H9 (cell line): ENCODE measurements around the gene TPTE2. TPM values are rescaled to one million over a fixed set of nuclear protein-coding genes. Genes with fewer than 3 reads are reported as not detected.
"Not testable (repeated sequence)": the region's sequence is repeated elsewhere in the genome, so short reads cannot be mapped to it uniquely, and the experiment has no call there.

ENCODE experiments used
- DNase-seq: peaks from one replicate; pipeline ENCODE4 v3.0.0-alpha.2; 2017
- H2AFZ ChIP-seq: one replicate; pipeline ENCODE4 v1.6.1; 2013; ENCODE audit warnings: mild to moderate bottlenecking, low read length, control low read depth, moderate library complexity
- H2AK5ac ChIP-seq: 2 replicates; pipeline ENCODE4 v1.6.1; 2013; ENCODE audit warnings: low read length, control low read depth, mixed read lengths; ENCODE audit not compliant: insufficient read length
- H2BK120ac ChIP-seq: one replicate; pipeline ENCODE4 v1.6.1; 2013; ENCODE audit warnings: low read depth, mild to moderate bottlenecking, low read length, control low read depth, inconsistent platforms; ENCODE audit not compliant: poor library complexity, severe bottlenecking
- H2BK12ac ChIP-seq: 2 replicates; pipeline ENCODE4 v1.6.1; 2013; ENCODE audit warnings: low read length, control low read depth, mixed read lengths, low read depth; ENCODE audit not compliant: insufficient read length
- H2BK15ac ChIP-seq: 2 replicates; pipeline ENCODE4 v1.6.1; 2013; ENCODE audit warnings: low read depth, low read length, control low read depth
- H2BK20ac ChIP-seq: one replicate; pipeline ENCODE4 v1.6.1; 2013; ENCODE audit warnings: low read depth, mild to moderate bottlenecking, low read length, control low read depth, inconsistent platforms; ENCODE audit not compliant: poor library complexity, severe bottlenecking
- H2BK5ac ChIP-seq: 2 replicates; pipeline ENCODE4 v1.6.1; 2013; ENCODE audit warnings: low read length, control low read depth, mixed read lengths; ENCODE audit not compliant: insufficient read length
- H3K14ac ChIP-seq: 2 replicates; pipeline ENCODE4 v1.6.1; 2013; ENCODE audit warnings: low read length, control low read depth; ENCODE audit not compliant: insufficient read depth
- H3K18ac ChIP-seq: 2 replicates; pipeline ENCODE4 v1.6.1; 2013; ENCODE audit warnings: low read depth, mild to moderate bottlenecking, mixed read lengths, low read length, control low read depth; ENCODE audit not compliant: insufficient read length
- H3K23ac ChIP-seq: 2 replicates; pipeline ENCODE4 v1.6.1; 2013; ENCODE audit warnings: low read length, control low read depth, mixed read lengths, low read depth; ENCODE audit not compliant: insufficient read length
- H3K23me2 ChIP-seq: 2 replicates; pipeline ENCODE4 v1.6.1; 2013; ENCODE audit warnings: low read depth, mild to moderate bottlenecking, mixed read lengths, low read length, control low read depth; ENCODE audit not compliant: insufficient read length, poor library complexity, severe bottlenecking
- H3K27ac ChIP-seq: 2 replicates; pipeline ENCODE4 v1.5.1; 2013; ENCODE audit warnings: low read length, control low read depth, mixed read lengths, low read depth; ENCODE audit not compliant: insufficient read length
- H3K27me3 ChIP-seq: 2 replicates; pipeline ENCODE4 v1.6.1; 2013; ENCODE audit warnings: low read length, control low read depth, inconsistent platforms; ENCODE audit not compliant: insufficient read depth
- H3K4ac ChIP-seq: 2 replicates; pipeline ENCODE4 v1.6.1; 2013; ENCODE audit warnings: low read depth, mild to moderate bottlenecking, control low read depth, inconsistent platforms, low read length, moderate library complexity
- H3K4me1 ChIP-seq: 2 replicates; pipeline ENCODE4 v1.6.1; 2013; ENCODE audit warnings: low read length, control low read depth, inconsistent platforms; ENCODE audit not compliant: insufficient read depth
- H3K4me2 ChIP-seq: 2 replicates; pipeline ENCODE4 v1.6.1; 2013; ENCODE audit warnings: low read length, control low read depth, mixed read lengths; ENCODE audit not compliant: insufficient read length, insufficient read depth
- H3K56ac ChIP-seq: 2 replicates; pipeline ENCODE4 v1.6.1; 2013; ENCODE audit warnings: low read depth, mild to moderate bottlenecking, mixed read lengths, low read length, control low read depth; ENCODE audit not compliant: insufficient read length
- H3K79me1 ChIP-seq: 2 replicates; pipeline ENCODE4 v1.6.1; 2013; ENCODE audit warnings: low read depth, mild to moderate bottlenecking, moderate library complexity, low read length, control low read depth, inconsistent platforms; ENCODE audit not compliant: insufficient read depth, poor library complexity, severe bottlenecking
- H3K79me2 ChIP-seq: 2 replicates; pipeline ENCODE4 v1.6.1; 2013; ENCODE audit warnings: low read length, control low read depth, inconsistent platforms; ENCODE audit not compliant: insufficient read depth
- H3K9ac ChIP-seq: 2 replicates; pipeline ENCODE4 v1.6.1; 2013; ENCODE audit warnings: low read length, control low read depth, mixed read lengths; ENCODE audit not compliant: insufficient read length; ENCODE audit errors: extremely low read depth
- H3K9me3 ChIP-seq: one replicate; pipeline ENCODE4 v1.6.1; 2013; ENCODE audit warnings: low read depth, low read length, inconsistent platforms; ENCODE audit not compliant: control insufficient read depth
- H3T11ph ChIP-seq: one replicate; pipeline ENCODE4 v1.6.1; 2013; ENCODE audit warnings: mild to moderate bottlenecking, low read length, control low read depth, inconsistent platforms
- H4K20me1 ChIP-seq: one replicate; pipeline ENCODE4 v1.6.1; 2013; ENCODE audit not compliant: control insufficient read depth, insufficient read length, insufficient read depth
- H4K5ac ChIP-seq: 2 replicates; pipeline ENCODE4 v1.6.1; 2013; ENCODE audit warnings: low read depth, mild to moderate bottlenecking, mixed read lengths, low read length, control low read depth; ENCODE audit not compliant: insufficient read length
- H4K8ac ChIP-seq: replicated peaks from 2 replicates; pipeline ENCODE4 v1.6.1; 2013; ENCODE audit warnings: low read length, control low read depth, mixed read lengths, low read depth; ENCODE audit not compliant: insufficient read length
- H4K91ac ChIP-seq: 2 replicates; pipeline ENCODE4 v1.6.1; 2013; ENCODE audit warnings: low read depth, mild to moderate bottlenecking, moderate library complexity, mixed read lengths, low read length, control low read depth; ENCODE audit not compliant: insufficient read length
- H3K27ac Mint-ChIP-seq, 3 experiments: 2 replicates in 2 of 3; 3 replicates in 1 of 3; pipeline ENCODE4 v1.8.0; 2020 to 2021; ENCODE audit warnings: mixed read lengths in 3 of 3, mild to moderate bottlenecking in 1 of 3, moderate library complexity in 1 of 3
- H3K27me3 Mint-ChIP-seq: 2 replicates; pipeline ENCODE4 v1.8.0; 2021; ENCODE audit warnings: low read depth, mild to moderate bottlenecking, moderate library complexity, mixed read lengths
- H3K36me3 Mint-ChIP-seq, 3 experiments: 2 replicates in 2 of 3; 3 replicates in 1 of 3; pipeline ENCODE4 v1.8.0; 2020 to 2021; ENCODE audit warnings: low read depth in 3 of 3, mixed read lengths in 3 of 3; ENCODE audit not compliant: insufficient read depth in 1 of 3
- H3K4me1 Mint-ChIP-seq, 2 experiments: 2 replicates each; pipeline ENCODE4 v1.8.0; 2020; ENCODE audit warnings: mixed read lengths in 2 of 2
- H3K4me3 Mint-ChIP-seq, 2 experiments: 2 replicates in 1 of 2; 3 replicates in 1 of 2; pipeline ENCODE4 v1.8.0; 2020 to 2021; ENCODE audit warnings: mild to moderate bottlenecking in 2 of 2, mixed read lengths in 2 of 2, moderate library complexity in 1 of 2
- H3K9me3 Mint-ChIP-seq, 2 experiments: 2 replicates in 1 of 2; 3 replicates in 1 of 2; pipeline ENCODE4 v1.8.0; 2020; ENCODE audit warnings: mild to moderate bottlenecking in 2 of 2, mixed read lengths in 2 of 2, moderate library complexity in 1 of 2
- WGBS: extraction: QIAGEN DNeasy Blood & Tissue Kit; methylation state at CpG from one replicate; pipeline ENCODE4 v1.1.7; 2013; ENCODE audit warnings: missing lambda C conversion rate, low lambda C conversion rate, mixed read lengths; ENCODE audit not compliant: insufficient read length; ENCODE audit errors: extremely low coverage; 5-methylcytosine and 5-hydroxymethylcytosine counted together
- total RNA-seq: library from RNA; stranded (reverse); gene quantifications from 2 replicates; pipeline ENCODE4 v1.2.1, GENCODE V29; 2021
- TF ChIP-seq, protein P1 (sequence below): fragments of 200-600 bp; sonication (generic); conservative IDR thresholded peaks from 3 replicates; pipeline ENCODE4 v1.8.0; 2021; ENCODE audit warnings: antibody characterized with exemption, mild to moderate bottlenecking

The TPTE2 gene
- total RNA-seq, 1 experiment from 2014 or later = not detected

DNA sequence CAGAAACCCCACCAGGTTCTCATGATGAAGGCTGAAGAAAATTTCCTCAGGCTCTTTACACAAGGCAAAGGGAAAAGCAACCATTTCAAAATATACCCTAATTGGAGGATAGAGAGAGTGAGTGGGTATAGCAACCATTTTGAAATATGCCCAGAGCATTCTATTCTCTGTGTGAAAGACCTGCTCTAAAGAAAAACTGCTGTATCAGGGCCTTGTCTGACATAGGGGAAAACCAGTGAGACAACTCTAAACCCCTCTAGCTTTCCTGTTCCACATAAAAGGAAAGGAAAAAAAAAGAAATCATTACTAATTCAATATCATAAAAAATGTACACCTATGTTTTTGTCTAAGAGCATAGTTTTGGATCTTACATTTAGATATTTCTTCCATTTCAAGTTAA is 42.3 kb downstream of the TPTE2 start:
- Histone ChIP-seq H3K23me2 (no peaks in the 10 kb centered on the region), H3K23ac (no peak overlapping the region), H3K14ac (no peak overlapping the region), H3K9me3 (peaks cover 40% of the 10 kb centered on the region), H4K20me1 (no peaks in the 10 kb centered on the region), H3K4ac (no peak overlapping the region), H2AFZ (no peak overlapping the region), H3K4me1 (no peaks in the 10 kb centered on the region), H2BK5ac (no peak overlapping the region), H3K79me1 (no peaks in the 10 kb centered on the region), H3K56ac (no peak overlapping the region), H3K27ac (no peak overlapping the region), H2AK5ac (no peak overlapping the region), H3K9ac (no peak overlapping the region), H3T11ph (no peak overlapping the region), H4K8ac (no peak overlapping the region), H4K91ac (no peak overlapping the region), H2BK120ac (no peak overlapping the region), H2BK12ac (no peak overlapping the region), H2BK15ac (no peak overlapping the region), H2BK20ac (no peak overlapping the region), H3K79me2 (no peaks in the 10 kb centered on the region), H3K27me3 (no peaks in the 10 kb centered on the region), H3K4me2 (no peak overlapping the region), H4K5ac (no peak overlapping the region), H3K18ac (no peak overlapping the region)
- TF ChIP-seq, protein P1, sequence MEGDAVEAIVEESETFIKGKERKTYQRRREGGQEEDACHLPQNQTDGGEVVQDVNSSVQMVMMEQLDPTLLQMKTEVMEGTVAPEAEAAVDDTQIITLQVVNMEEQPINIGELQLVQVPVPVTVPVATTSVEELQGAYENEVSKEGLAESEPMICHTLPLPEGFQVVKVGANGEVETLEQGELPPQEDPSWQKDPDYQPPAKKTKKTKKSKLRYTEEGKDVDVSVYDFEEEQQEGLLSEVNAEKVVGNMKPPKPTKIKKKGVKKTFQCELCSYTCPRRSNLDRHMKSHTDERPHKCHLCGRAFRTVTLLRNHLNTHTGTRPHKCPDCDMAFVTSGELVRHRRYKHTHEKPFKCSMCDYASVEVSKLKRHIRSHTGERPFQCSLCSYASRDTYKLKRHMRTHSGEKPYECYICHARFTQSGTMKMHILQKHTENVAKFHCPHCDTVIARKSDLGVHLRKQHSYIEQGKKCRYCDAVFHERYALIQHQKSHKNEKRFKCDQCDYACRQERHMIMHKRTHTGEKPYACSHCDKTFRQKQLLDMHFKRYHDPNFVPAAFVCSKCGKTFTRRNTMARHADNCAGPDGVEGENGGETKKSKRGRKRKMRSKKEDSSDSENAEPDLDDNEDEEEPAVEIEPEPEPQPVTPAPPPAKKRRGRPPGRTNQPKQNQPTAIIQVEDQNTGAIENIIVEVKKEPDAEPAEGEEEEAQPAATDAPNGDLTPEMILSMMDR = no peak
- DNase-seq = no peak
- no peak overlapping the region for H3K27ac Mint-ChIP-seq
- H3K9me3 Mint-ChIP-seq = peaks cover 82 to 85% of the 10 kb centered on the region in 2 experiments
- H3K4me3 Mint-ChIP-seq = no peak overlapping the region
- H3K36me3 Mint-ChIP-seq = peaks cover 3 to 8% (median 4%) of the 10 kb centered on the region in 3 experiments; a peak in 5 of 7 replicates
- H3K27me3 Mint-ChIP-seq = no peaks in the 10 kb centered on the region
- no peaks in the 10 kb centered on the region for H3K4me1 Mint-ChIP-seq

DNA sequence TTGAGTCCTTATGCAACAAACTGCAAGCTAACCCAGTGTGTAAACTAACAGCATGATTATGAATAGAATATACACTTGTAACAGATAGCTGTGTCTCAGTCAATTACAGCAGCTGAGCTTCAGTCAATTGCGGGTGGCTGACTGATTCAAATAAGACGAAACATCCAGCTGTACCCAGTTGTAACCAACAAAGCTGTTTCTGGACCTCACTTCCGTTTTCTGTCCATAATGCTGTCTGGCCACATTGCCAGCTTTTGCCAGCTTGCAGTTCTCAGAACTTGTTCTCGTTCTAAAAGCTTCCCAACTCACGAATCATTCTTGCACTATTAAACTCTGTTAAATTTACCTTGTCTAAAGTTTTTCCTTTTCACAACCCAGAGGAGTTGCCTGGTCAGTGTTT is 53.7 kb downstream of the TPTE2 start:
- H3K27ac ChIP-seq, H2BK5ac ChIP-seq, H3K27ac Mint-ChIP-seq, H2BK15ac ChIP-seq, H2BK20ac ChIP-seq, H3K79me2 ChIP-seq, H3K23ac ChIP-seq, H3K4me1 ChIP-seq, H3K23me2 ChIP-seq, H3K4ac ChIP-seq, H3K27me3 Mint-ChIP-seq, DNase-seq, H4K8ac ChIP-seq, H3K56ac ChIP-seq, H2AFZ ChIP-seq, H3K18ac ChIP-seq, H3K9ac ChIP-seq, H2BK12ac ChIP-seq, H3K4me1 Mint-ChIP-seq, H3T11ph ChIP-seq, H4K20me1 ChIP-seq, H4K5ac ChIP-seq, H2BK120ac ChIP-seq, H3K79me1 ChIP-seq, H3K4me3 Mint-ChIP-seq, H4K91ac ChIP-seq, H2AK5ac ChIP-seq, H3K4me2 ChIP-seq, H3K27me3 ChIP-seq, H3K14ac ChIP-seq: not testable (repeated sequence)
- Mint-ChIP-seq H3K9me3 (peaks cover 77 to 79% of the 10 kb centered on the region in 2 experiments), H3K36me3 (peaks cover 0 to 17% (median 6%) of the 10 kb centered on the region in 3 experiments; a peak in 5 of 7 replicates)
- H3K9me3 ChIP-seq = peaks cover 28% of the 10 kb centered on the region
- no CpG with 5 or more reads among the region's 5 CpGs for WGBS
